Epidermal melanocyte (primary cell): ENCODE data around the gene TFIP11.
"Not testable (repeated sequence)": the region's sequence is repeated elsewhere in the genome, so short reads cannot be mapped to it uniquely, and the experiment has no call there.

Source experiments
- DNase-seq: peaks from one replicate; pipeline ENCODE4 v3.0.0; 2011; ENCODE audit warnings: low spot score; ENCODE audit not compliant: insufficient read length

TFIP11 gene

GRCh38 chr22:26541167-26541819, 29.0 kb upstream of the TFIP11 start:
- DNase-seq: no peak

- DNase-seq: no peak
Observed at GRCh38 chr22:26540119-26540518, 27.8 kb upstream of the TFIP11 start.

- DNase-seq: no peak
Observed at GRCh38 chr22:26536762-26537134, 24.5 kb upstream of the TFIP11 start.

DNA sequence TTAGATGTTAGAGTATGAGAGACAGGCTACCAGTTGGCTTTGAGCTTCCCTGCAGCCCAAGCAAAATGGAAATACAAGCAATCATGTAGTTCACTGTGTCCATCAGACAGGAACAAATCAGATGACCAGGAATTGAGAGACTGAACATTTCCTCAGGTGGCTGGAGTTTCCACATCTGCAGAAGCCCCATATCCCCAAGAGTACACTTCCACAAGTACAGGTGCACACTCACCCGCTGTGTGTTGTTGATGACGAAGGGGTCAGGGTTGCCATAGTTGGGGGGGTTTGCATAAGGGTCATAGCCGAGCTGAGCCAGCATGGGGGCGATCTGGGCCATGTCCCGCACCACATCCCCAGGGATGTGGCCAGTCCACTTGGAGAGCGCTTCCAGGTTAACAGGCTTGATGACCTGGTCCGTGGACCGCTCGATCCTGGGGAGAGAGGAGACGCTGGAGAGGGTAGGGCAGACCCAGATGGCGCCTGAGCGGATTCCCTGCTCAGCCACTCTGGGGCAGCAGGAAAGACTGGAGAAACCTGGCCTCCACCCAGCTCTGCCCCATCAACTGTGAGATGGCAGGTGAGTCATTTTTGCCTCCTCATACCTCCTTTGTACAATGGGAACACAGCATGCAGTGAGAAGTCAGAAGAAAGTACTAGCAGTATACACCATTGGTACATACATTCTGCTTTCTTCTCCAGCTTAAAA, 23.9 kb upstream of the TFIP11 start:
- no peak for DNase-seq

GRCh38 chr22:26535603-26535908, 23.3 kb upstream of the TFIP11 start:
- no peak for DNase-seq

GRCh38 chr22:26534874-26535602, 22.8 kb upstream of the TFIP11 start:
- DNase-seq: no peak

DNA sequence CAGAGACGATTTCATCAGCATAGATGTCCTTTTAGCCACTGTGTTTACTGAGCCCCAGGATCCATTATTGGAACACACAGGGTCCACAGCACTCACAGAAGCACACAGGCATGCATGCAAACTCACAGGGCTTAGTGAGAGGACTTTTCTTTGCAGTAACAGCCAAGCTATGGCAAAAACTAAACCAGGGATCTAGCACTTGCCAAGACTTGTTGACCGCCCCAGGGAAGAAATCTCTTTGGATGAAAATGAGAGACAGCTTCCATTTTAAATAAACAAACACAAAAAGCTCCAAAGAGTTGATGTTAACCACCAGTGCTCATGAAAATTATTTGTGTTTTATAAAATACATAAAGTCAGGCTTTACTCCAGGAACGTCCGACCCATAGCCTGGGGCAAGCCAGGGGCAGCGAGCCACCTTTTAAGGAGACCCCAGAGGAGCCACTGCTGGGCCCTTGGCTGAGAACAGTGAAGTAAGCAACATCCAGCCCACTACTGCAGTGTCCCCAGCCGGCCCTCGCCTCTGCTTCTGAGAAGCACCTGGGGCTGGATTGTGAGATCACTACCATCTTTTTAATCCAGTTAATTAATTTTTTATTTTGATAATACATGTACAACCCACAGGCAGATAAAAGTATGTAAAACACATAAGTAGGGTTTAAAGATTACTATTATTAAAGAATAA, 22.0 kb upstream of the TFIP11 start:
- no peak for DNase-seq

- DNase-seq: no peak
Observed at GRCh38 chr22:26529345-26529744, 17.1 kb upstream of the TFIP11 start.

- DNase-seq: not testable (repeated sequence)
Observed at GRCh38 chr22:26528518-26528917, 16.2 kb upstream of the TFIP11 start.

DNA sequence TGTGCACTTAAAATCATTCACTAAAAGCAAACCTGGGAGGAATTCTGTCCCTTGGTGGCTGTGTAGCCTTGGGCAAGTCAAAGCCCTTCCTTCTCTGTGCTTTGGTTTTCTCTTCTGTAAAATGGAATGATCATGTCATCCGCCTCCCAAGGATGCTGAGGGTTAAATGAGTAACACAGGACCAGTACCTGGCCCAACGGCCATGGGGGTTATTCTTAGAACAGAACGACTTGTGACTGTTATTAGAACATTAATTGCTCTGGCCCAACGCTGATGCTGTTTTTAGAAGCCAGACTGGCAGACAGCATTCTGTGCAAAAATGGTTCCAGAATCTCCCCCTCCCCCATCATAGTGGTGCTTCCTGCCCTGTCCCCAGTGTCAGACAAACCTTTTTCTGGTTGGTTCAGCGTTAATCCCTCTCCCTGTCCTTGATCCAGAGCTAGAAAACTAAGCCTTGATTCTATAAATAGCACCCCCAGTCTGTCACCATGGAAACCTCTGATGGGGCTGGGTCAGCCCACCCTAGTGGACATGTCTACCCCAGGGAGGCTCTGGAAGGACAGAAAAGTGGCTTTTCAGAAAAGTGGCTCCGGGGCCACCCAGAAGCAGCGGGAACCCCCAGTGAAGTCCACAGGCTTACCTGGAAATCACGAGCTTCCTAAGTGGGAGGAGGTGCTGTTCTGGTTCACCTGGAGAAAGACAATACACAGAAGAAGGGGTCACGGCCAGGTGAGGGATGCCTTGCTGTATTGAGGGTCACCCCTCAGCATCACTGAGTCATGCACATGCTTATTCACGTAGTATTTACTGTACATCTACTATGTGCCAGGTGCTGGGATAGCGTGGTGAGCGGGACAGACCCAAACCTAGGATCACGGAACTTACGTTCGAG, 15.5 kb upstream of the TFIP11 start:
- no peak for DNase-seq

DNA sequence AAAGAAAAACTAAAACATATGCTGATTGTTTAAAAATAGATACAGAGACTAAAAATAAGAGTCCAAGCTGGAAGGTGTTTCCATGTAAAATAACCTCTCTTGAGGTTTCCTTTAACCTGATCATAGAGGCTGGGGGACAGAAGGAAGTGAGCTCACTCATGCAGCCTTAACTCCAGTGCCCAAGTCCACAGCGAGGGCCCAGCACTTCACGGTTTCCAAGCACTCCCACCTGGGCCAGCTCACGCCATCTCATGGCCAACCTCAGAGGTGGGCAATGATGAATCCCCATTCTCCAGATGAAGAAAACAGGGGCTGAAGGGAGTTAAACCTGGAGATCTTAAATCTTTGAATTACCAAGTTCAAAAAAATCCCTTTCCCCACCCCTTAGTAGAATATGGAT, 14.9 kb upstream of the TFIP11 start:
- no peak for DNase-seq

- no peak for DNase-seq
Observed at GRCh38 chr22:26525946-26526564, 13.8 kb upstream of the TFIP11 start.

DNA sequence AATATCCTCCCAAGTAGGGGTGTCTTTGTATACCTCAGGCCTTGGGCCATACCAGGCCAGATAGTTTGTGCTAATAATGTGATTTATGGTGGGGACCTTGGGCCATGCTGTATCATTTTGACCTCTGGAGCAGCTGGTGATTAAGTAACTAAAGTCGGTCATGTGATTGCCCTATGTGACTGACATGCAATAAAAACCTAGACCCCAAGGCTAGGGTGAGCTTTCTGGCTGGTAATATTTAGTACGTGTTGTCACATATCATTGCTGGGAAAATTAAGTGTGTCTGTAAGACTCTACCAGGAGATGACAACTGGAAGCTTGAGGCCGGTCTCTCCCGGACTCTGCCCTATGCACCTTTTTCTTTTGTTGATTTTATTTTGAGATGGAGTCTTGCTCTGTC, 12.6 kb upstream of the TFIP11 start:
- DNase-seq: no peak

GRCh38 chr22:26522592-26522991, 10.3 kb upstream of the TFIP11 start:
- no peak for DNase-seq

DNA sequence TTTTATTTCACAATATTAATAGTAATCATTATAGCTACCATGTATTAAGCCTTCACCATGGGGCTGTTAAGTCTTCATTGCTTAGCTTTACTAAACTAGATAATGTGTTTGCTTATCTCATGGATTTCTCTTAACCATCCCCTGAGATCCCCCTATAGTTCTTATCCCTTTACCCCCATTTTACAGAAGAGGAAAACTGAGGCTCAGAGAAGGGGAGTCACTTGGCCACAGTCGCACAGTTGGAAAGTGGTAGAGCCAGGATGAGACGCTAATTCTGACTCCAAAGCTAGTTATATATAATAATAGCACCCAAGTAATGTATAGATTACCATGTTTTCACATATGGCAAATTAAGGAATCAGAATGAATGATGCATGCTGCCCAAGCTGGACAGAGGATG, 9.7 kb upstream of the TFIP11 start:
- no peak for DNase-seq

GRCh38 chr22:26517429-26517828, 5.2 kb upstream of the TFIP11 start:
- DNase-seq: no peak

DNA sequence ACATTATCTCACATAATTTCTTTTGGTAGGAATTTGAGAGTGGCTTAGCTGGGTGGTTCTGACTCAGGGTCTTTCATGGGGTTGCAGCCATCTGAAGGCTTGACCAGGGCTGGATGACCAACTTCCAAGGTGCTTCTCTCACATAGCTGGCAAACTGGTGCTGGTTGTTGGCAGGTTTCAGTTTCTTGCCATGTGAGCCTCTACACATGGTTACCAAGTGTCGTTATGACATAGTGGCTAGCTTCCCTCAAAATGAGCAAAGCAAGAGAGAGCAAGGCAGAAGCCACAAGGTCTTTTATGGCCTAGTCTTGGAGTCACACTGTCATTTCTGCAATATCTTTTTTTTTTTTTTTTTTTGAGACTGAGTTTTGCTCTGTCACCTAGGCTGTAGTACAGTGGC, 4.2 kb upstream of the TFIP11 start:
- DNase-seq: no peak

DNA sequence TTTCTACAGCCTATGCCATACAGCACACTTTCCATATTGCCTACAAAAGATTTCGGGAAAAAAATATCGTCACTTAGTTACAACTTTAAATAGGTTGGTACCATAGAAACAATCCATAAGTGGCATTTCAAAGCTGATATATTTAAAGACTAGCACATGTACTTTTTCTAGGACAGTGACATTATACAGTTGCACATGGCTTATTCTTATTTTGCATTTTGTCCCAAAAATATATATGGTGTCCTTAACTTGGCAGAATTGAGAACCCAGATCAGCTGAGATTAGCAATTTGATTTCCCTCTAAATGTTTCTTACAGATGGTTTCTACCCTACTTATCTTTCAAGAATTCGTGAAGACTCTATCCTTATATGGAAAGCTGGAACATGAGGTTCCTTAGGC, 3.7 kb upstream of the TFIP11 start:
- no peak for DNase-seq

DNA sequence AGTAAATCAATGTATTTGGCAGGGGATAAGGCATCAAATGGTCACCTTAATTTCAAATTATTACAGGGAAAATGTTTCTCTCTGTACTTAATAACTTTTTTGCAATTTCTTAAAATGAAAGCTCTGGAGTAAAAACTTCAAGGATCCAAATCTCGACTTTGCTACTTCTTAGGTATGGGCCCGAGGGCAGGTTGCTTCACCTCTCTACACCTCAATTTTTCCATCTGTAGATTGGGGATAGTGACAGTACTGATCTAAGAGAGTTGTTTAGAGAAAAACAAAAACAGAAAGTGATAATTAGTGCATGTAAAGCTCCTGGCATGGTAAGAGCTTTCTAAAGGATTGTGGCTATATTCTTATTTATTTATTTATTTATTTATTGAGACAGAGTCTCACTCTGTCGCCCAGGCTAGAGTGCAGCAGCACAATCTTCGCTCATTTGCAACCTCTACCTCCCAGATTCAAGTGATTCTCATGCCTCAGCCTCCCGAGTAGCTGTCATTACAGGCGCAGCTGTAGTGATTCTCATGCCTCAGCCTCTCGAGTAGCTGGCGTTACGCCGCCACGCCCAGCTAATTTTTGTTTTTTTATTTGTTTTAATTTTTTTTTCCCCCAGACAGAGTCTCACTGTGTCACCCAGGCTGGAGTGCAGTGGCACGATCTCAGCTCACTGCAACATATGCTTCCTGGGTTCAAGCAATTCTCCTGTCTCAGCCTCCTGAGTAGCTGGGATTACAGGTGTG, 2.3 kb upstream of the TFIP11 start:
- no peak for DNase-seq

DNA sequence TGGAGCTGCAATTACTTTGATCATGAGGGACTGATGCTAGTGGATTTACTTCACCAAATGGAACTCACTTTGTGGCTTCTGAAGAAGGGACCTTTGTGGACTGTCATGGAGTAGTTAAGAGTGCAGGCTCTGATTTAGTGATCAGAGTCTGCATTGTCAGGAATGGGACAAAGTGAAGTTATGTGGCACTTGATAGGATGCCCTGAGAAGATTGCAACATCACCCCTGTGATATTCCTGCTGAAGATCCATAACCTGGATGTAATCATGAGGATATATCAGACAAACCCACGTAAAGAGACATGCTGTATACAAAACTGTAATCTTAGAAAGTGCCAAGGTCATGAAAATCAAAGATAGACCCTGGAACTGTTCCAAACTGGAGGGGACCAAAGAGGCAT, 1.6 kb upstream of the TFIP11 start:
- no peak for DNase-seq
